Activated naive CD8-positive, alpha-beta T cell treated with anti-CD3 and anti-CD28 coated beads, Interleukin-2, amount 50 U/mL, for 24 hours (primary cell): Measurements from ENCODE around the gene IL20.
A peak's percentile ranks its signal among the peaks of the same experiment; 100 is the strongest.

ENCODE experiments used
- ATAC-seq: fragments of 150-1000 bp; cut with Tn5 transposase; one replicate; pipeline ENCODE4 v1.10.0; 2021
- DNase-seq: peaks from one replicate; pipeline ENCODE4 v3.0.0; 2021
- H3K27ac Mint-ChIP-seq: one replicate; pipeline ENCODE4 v1.8.0; 2021; ENCODE audit warnings: mild to moderate bottlenecking, mixed read lengths
- H3K27me3 Mint-ChIP-seq: one replicate; pipeline ENCODE4 v1.8.0; 2021; ENCODE audit warnings: mixed read lengths
- H3K36me3 Mint-ChIP-seq: one replicate; pipeline ENCODE4 v1.8.0; 2021; ENCODE audit warnings: low read depth, mixed read lengths
- H3K4me1 Mint-ChIP-seq: one replicate; pipeline ENCODE4 v1.8.0; 2021; ENCODE audit warnings: mixed read lengths
- H3K4me3 Mint-ChIP-seq: one replicate; pipeline ENCODE4 v1.8.0; 2021; ENCODE audit warnings: mild to moderate bottlenecking, moderate library complexity, mixed read lengths
- H3K9me3 Mint-ChIP-seq: one replicate; pipeline ENCODE4 v1.8.0; 2021; ENCODE audit warnings: mixed read lengths

IL20 gene

GRCh38 chr1:206878456-206878855 is 13.0 kb downstream of the IL20 start:
- ATAC-seq (no peak), DNase-seq (no peak)
- Mint-ChIP-seq H3K36me3 (peaks cover 12% of the 10 kb centered on the region), H3K27me3 (no peaks in the 10 kb centered on the region), H3K4me1 (peaks cover 4% of the 10 kb centered on the region), H3K4me3 (no peak overlapping the region), H3K27ac (no peak overlapping the region), H3K9me3 (peaks cover 33% of the 10 kb centered on the region)

DNA sequence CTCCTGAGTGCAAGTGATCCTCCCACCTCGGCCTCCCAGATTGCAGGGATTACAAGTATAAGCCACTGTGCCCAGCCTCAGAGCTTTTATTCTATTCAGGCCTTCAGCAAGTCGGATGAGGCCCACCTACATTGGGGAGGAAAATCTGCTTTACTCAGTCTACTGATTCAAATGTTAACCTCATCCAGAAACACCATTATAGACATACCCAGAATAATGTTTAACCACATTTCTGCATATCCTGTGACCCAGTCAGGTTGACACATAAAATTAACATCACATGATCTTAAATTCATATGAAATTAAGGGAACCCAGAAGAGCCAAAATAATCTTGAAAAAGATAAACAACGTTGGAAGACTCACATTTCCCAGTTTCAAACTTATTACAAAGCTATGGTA is 14.9 kb downstream of the IL20 start:
- DNase-seq (no peak), ATAC-seq (peak; percentile 61)
- Mint-ChIP-seq H3K27ac (no peak overlapping the region), H3K36me3 (peaks cover 10% of the 10 kb centered on the region), H3K9me3 (peaks cover 29% of the 10 kb centered on the region), H3K4me3 (no peak overlapping the region), H3K4me1 (peaks cover 4% of the 10 kb centered on the region), H3K27me3 (peaks cover 3% of the 10 kb centered on the region)

DNA sequence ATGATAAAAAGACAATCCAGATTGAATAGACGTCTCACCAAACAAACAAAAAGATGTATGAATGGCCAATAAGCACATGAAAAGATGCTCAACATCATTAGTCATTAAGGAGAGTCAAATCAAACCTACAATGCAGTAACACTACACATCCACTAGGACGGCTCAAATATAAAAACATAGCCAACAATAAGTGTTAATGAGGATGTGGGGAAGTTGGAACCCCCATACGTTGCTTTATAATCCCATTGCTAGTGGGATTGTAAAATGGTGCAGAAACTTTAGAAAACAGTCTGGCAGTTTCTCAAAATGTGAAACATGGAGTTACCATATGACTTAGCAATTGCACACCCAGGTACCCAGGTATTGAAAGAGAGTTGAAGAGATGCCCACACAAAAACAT is 17.1 kb downstream of the IL20 start:
- Mint-ChIP-seq H3K4me1 (peaks cover 4% of the 10 kb centered on the region), H3K4me3 (no peak overlapping the region), H3K36me3 (peaks cover 6% of the 10 kb centered on the region), H3K27ac (no peak overlapping the region), H3K27me3 (peaks cover 3% of the 10 kb centered on the region), H3K9me3 (peaks cover 14% of the 10 kb centered on the region)
- no peak for DNase-seq
- ATAC-seq = no peak

DNA sequence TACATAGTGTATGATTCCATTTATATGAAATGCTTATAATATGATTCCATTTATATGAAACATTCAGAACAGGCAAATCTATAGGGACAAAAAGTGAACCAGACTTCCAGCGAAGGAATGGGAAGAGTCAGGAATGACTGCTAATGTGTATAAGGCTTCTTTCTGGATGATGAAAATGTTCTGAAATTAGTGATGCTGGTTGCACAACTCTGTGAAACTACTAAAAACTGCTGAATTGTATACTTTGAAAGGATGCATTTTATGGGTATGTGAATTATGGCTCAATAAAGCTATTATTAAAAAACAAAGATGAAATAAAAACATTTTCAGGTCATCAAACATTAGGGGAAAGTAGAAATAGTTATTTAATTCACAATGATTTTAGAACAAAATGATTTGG is 17.7 kb downstream of the IL20 start:
- Mint-ChIP-seq H3K4me3 (no peak overlapping the region), H3K27ac (no peak overlapping the region), H3K9me3 (peaks cover 11% of the 10 kb centered on the region), H3K4me1 (peaks cover 4% of the 10 kb centered on the region), H3K27me3 (peaks cover 3% of the 10 kb centered on the region), H3K36me3 (peaks cover 3% of the 10 kb centered on the region)
- no peak for DNase-seq
- no peak for ATAC-seq

DNA sequence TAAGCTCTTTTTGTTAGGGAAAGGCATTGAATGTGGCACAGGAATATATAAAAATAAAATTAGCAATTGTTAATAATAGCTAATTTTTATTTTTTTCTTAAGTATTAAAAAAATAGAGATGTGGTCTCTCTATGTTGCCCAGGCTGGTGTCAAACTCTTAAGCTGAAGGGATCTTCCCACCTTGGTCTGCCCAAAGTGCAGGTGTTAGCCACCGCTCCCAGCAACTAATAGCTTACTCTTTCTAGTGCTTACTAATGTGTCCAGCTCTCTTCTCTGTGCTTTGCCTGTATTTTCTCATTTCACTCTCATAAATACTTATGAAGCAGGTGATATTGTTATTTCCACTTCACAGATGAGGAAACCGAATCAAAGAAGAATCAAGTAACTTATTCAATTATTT is 18.5 kb downstream of the IL20 start:
- no peak for DNase-seq
- no peak overlapping the region for H3K4me3 Mint-ChIP-seq
- peaks cover 3% of the 10 kb centered on the region for H3K27me3 Mint-ChIP-seq
- ATAC-seq = no peak
- no peak overlapping the region for H3K27ac Mint-ChIP-seq
- peaks cover 3% of the 10 kb centered on the region for H3K9me3 Mint-ChIP-seq
- no peaks in the 10 kb centered on the region for H3K36me3 Mint-ChIP-seq
- peaks cover 4% of the 10 kb centered on the region for H3K4me1 Mint-ChIP-seq

- ATAC-seq = no peak
- H3K27ac Mint-ChIP-seq = no peak overlapping the region
- H3K9me3 Mint-ChIP-seq = no peaks in the 10 kb centered on the region
- peaks cover 3% of the 10 kb centered on the region for H3K27me3 Mint-ChIP-seq
- no peaks in the 10 kb centered on the region for H3K36me3 Mint-ChIP-seq
- no peak for DNase-seq
- H3K4me1 Mint-ChIP-seq = peaks cover 17% of the 10 kb centered on the region
- H3K4me3 Mint-ChIP-seq = no peak overlapping the region
These were observed 20.1 kb downstream of the IL20 start for GRCh38 chr1:206885341-206886060.

GRCh38 chr1:206886831-206887230 is 21.4 kb downstream of the IL20 start:
- DNase-seq = no peak
- peaks cover 3% of the 10 kb centered on the region for H3K27me3 Mint-ChIP-seq
- H3K9me3 Mint-ChIP-seq = no peaks in the 10 kb centered on the region
- no peak for ATAC-seq
- no peaks in the 10 kb centered on the region for H3K36me3 Mint-ChIP-seq
- no peak overlapping the region for H3K4me3 Mint-ChIP-seq
- peaks cover 29% of the 10 kb centered on the region for H3K4me1 Mint-ChIP-seq
- no peak overlapping the region for H3K27ac Mint-ChIP-seq

DNA sequence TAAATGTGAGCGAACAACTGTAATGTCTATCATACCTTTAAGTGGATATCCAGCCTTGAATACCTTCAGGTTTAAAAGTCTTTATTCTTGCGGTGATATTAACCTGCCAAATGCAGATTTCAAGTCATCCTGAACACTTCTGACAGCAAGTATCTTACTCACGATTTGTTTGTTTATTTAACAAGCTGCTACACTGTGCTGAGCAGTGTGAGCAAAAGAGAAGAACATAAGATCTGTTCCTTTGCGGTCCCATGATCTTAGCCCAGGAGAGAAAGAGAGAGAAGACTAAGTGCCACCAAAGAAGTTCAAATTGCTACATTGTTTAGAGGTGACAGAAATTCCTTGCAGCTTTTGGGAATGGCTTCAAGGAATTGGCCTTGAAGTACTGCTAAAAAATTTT is 22.3 kb downstream of the IL20 start:
- H3K36me3 Mint-ChIP-seq = no peaks in the 10 kb centered on the region
- no peaks in the 10 kb centered on the region for H3K9me3 Mint-ChIP-seq
- peaks cover 36% of the 10 kb centered on the region for H3K4me1 Mint-ChIP-seq
- H3K4me3 Mint-ChIP-seq = no peak overlapping the region
- DNase-seq = no peak
- ATAC-seq = no peak
- peaks cover 3% of the 10 kb centered on the region for H3K27me3 Mint-ChIP-seq
- no peak overlapping the region for H3K27ac Mint-ChIP-seq

- Mint-ChIP-seq H3K27me3 (no peaks in the 10 kb centered on the region), H3K4me3 (no peak overlapping the region), H3K36me3 (no peaks in the 10 kb centered on the region), H3K27ac (peak overlapping the region; percentile 24), H3K9me3 (no peaks in the 10 kb centered on the region), H3K4me1 (peaks cover 60% of the 10 kb centered on the region)
- ATAC-seq = peak; percentile 70
- no peak for DNase-seq
These were observed 25.0 kb downstream of the IL20 start for GRCh38 chr1:206890125-206891060.

DNA sequence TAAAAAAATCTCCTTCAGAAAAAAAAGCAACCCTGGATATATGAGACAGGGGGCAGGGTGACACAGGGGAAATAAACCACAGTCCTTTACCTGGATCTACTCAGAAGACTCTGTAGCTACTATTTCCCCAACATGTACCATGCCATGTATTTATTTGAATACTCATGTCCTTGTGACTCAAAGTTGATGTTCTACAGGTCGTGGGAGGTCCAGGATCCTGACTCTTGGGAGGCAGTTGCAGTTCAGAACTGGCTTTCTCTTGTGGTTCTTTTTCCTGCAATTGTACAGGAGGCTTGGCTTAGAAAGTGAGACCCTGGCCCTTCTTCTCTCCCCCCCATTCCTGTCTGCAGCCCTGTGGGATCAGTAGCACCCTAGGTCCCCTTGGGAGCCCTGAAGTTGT is 26.0 kb downstream of the IL20 start:
- no peaks in the 10 kb centered on the region for H3K36me3 Mint-ChIP-seq
- ATAC-seq = no peak
- no peaks in the 10 kb centered on the region for H3K27me3 Mint-ChIP-seq
- no peak overlapping the region for H3K27ac Mint-ChIP-seq
- peaks cover 70% of the 10 kb centered on the region for H3K4me1 Mint-ChIP-seq
- no peak for DNase-seq
- no peak overlapping the region for H3K4me3 Mint-ChIP-seq
- no peaks in the 10 kb centered on the region for H3K9me3 Mint-ChIP-seq

- Mint-ChIP-seq H3K4me3 (no peak overlapping the region), H3K9me3 (no peaks in the 10 kb centered on the region), H3K27ac (no peak overlapping the region), H3K4me1 (peaks cover 81% of the 10 kb centered on the region), H3K36me3 (no peaks in the 10 kb centered on the region), H3K27me3 (no peaks in the 10 kb centered on the region)
- ATAC-seq (peak; percentile 50), DNase-seq (no peak)
These were observed 27.0 kb downstream of the IL20 start for GRCh38 chr1:206892351-206892984.

DNA sequence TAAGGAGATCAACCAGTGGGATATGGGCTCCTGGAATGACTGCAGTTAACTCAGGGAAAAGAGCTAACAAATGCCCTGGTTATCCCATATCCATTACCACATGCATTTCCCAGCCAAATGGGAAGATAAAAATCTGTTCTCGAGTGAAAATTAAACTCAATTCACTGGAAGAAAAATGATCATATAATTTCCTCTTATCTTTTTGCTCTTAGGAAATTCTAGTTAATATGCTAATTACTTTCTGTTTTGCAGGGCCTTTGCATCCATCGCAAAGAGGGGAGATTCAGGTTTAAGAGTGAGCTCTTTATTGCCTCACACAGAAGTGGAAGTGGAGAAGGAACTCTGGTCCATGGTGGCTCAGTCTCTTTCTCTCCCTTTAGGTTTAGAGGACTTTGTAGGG is 28.0 kb downstream of the IL20 start:
- DNase-seq (no peak), ATAC-seq (no peak)
- H3K27ac Mint-ChIP-seq = no peak overlapping the region
- H3K9me3 Mint-ChIP-seq = no peaks in the 10 kb centered on the region
- no peak overlapping the region for H3K4me3 Mint-ChIP-seq
- no peaks in the 10 kb centered on the region for H3K27me3 Mint-ChIP-seq
- peaks cover 90% of the 10 kb centered on the region for H3K4me1 Mint-ChIP-seq
- no peaks in the 10 kb centered on the region for H3K36me3 Mint-ChIP-seq

DNA sequence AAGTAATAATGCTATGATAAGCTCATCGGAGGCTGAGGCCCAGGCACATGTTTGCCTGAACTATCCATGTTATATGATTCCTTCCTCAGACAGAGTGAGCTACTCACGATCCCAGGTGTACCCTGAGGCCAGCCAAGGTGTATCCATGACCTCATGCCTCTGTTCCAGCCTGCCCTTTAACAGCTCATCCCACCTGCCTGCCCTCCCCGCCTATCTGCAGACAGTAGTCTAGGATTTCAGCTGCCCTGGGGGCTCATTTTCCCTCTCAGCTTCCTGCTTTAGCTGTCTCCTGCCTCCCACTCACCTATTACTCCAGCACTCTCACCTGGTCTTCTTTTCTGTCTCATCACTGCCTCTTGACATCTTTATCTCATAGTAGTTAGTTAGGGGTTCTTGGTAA is 29.9 kb downstream of the IL20 start:
- H3K27ac Mint-ChIP-seq = peak overlapping the region; percentile 76
- peaks cover 93% of the 10 kb centered on the region for H3K4me1 Mint-ChIP-seq

DNA sequence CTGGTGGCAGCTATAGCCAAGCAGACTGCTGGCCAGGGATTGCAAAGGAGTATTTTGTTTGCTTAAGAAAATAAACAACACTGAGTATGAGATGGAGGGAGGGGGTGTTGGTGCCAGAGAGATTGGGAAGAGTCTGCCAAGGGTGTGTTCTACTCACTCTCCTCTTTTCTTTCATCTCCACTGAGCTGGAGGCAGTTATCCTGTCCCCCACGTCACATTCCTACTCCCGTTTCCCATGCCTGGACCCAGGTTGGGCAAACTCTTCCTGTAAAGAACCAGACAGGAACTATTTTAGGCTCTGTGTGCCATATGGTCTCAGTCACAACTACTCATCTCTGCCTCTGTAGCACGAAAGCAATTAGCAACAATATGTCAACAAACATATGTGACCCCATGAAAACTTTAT is 30.4 kb downstream of the IL20 start:
- H3K4me1 Mint-ChIP-seq = peaks cover 93% of the 10 kb centered on the region
- peaks cover 1% of the 10 kb centered on the region for H3K36me3 Mint-ChIP-seq
- ATAC-seq (no peak), DNase-seq (no peak)
- H3K27me3 Mint-ChIP-seq = no peaks in the 10 kb centered on the region
- H3K27ac Mint-ChIP-seq = peak overlapping the region; percentile 76
- no peaks in the 10 kb centered on the region for H3K9me3 Mint-ChIP-seq
- H3K4me3 Mint-ChIP-seq = no peak overlapping the region

More for the DNA sequence above, 29.9 kb downstream of the IL20 start:
- Mint-ChIP-seq H3K4me3 (no peak overlapping the region), H3K9me3 (no peaks in the 10 kb centered on the region), H3K27me3 (no peaks in the 10 kb centered on the region), H3K36me3 (no peaks in the 10 kb centered on the region)
- no peak for DNase-seq
- no peak for ATAC-seq

GRCh38 chr1:206896261-206896660 is 30.8 kb downstream of the IL20 start:
- H3K4me3 Mint-ChIP-seq = no peak overlapping the region
- H3K9me3 Mint-ChIP-seq = no peaks in the 10 kb centered on the region
- no peak for ATAC-seq
- no peak for DNase-seq
- H3K36me3 Mint-ChIP-seq = peaks cover 3% of the 10 kb centered on the region
- no peaks in the 10 kb centered on the region for H3K27me3 Mint-ChIP-seq
- H3K27ac Mint-ChIP-seq = peak overlapping the region; percentile 89
- peaks cover 93% of the 10 kb centered on the region for H3K4me1 Mint-ChIP-seq
